Measurements from ENCODE around the gene NAPEPLD. TPM values are rescaled to one million over a fixed set of nuclear protein-coding genes. Genes with fewer than 3 reads are reported as not detected.
"Not testable (repeated sequence)": the region's sequence is repeated elsewhere in the genome, so short reads cannot be mapped to it uniquely, and the experiment has no call there.

Gene NAPEPLD
- polyA plus RNA-seq, 1 donor (not counting 4 experiments of a cell fraction or from before 2014, with no cell fraction given) = 3.8 TPM

DNA sequence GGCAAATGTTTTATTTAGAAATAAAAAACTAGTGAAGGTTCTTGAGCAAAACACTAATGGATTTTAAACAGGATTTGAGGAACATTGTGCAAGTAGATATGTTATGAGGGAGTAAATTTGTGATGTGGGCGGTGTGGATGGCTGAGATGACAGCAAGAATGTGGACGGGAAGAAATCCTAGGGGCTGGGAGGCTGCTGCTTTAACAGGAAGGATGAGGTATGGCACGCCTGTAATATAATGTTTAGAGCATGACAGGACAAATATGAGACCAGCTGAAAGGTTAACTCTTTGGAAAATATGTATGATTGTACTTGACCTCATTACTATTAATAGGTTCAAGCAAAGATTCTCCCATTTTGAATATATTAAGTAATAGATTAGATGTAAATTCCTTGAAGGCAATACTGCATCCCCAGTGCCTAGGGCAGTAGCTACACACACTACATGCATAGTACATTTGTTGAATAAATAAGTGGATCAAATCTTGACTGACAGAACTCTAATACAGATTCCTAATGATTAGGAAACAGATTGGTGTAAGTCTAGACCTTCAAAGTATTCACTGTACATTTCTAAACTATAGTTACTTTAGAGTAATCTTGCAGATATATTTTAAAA lies 13.2 kb upstream of the NAPEPLD start:
- H3K4me2 ChIP-seq (ENCODE audit: control insufficient read depth, extremely low read depth, insufficient read depth, low read depth, low read length); H2AFZ ChIP-seq (ENCODE audit: control insufficient read depth, low read length); H3K4me3 ChIP-seq (ENCODE audit: control insufficient read depth in 2 of 3, extremely low read depth in 1 of 3, insufficient read depth in 2 of 3, low read depth in 1 of 3, low read length in 3 of 3); H3K27me3 ChIP-seq (ENCODE audit: control insufficient read depth, extremely low read depth, insufficient read depth, low read length); H3K9me1 ChIP-seq (ENCODE audit: control insufficient read depth, extremely low read depth, insufficient read depth, low read length); H3K36me3 ChIP-seq (ENCODE audit: control insufficient read depth in 2 of 2, extremely low read depth in 1 of 2, insufficient read depth in 2 of 2, low read length in 2 of 2); dilution Hi-C loops (cut with MboI; ENCODE audit: extremely low pct_ligation_motif_present, low sequenced_read_pairs); H3K27ac ChIP-seq (ENCODE audit: control insufficient read depth, insufficient read depth, low read length); FAIRE-seq; H4K20me1 ChIP-seq (ENCODE audit: control insufficient read depth, extremely low read depth, insufficient read depth, low read length); H3K9ac ChIP-seq (ENCODE audit: control insufficient read depth, extremely low read depth, insufficient read depth, low read length); DNase-seq (ENCODE audit: low read depth, low spot score); H3K9me3 ChIP-seq (ENCODE audit: control insufficient read depth, low read depth, low read length); H3K4me1 ChIP-seq (ENCODE audit: control insufficient read depth, extremely low read depth, insufficient read depth, low read length); H3K79me2 ChIP-seq (ENCODE audit: control insufficient read depth, insufficient read depth, low read length): not testable (repeated sequence)

- H3K9ac ChIP-seq (ENCODE audit: control insufficient read depth, extremely low read depth, insufficient read depth, low read length); H3K27me3 ChIP-seq (ENCODE audit: control insufficient read depth, extremely low read depth, insufficient read depth, low read length); H2AFZ ChIP-seq (ENCODE audit: control insufficient read depth, low read length); FAIRE-seq; H3K4me2 ChIP-seq (ENCODE audit: control insufficient read depth, extremely low read depth, insufficient read depth, low read depth, low read length); dilution Hi-C loops (cut with MboI; ENCODE audit: extremely low pct_ligation_motif_present, low sequenced_read_pairs); H3K9me1 ChIP-seq (ENCODE audit: control insufficient read depth, extremely low read depth, insufficient read depth, low read length); DNase-seq (ENCODE audit: low read depth, low spot score); H4K20me1 ChIP-seq (ENCODE audit: control insufficient read depth, extremely low read depth, insufficient read depth, low read length); H3K36me3 ChIP-seq (ENCODE audit: control insufficient read depth in 2 of 2, extremely low read depth in 1 of 2, insufficient read depth in 2 of 2, low read length in 2 of 2); H3K79me2 ChIP-seq (ENCODE audit: control insufficient read depth, insufficient read depth, low read length); H3K4me1 ChIP-seq (ENCODE audit: control insufficient read depth, extremely low read depth, insufficient read depth, low read length); H3K27ac ChIP-seq (ENCODE audit: control insufficient read depth, insufficient read depth, low read length); H3K4me3 ChIP-seq (ENCODE audit: control insufficient read depth in 2 of 3, extremely low read depth in 1 of 3, insufficient read depth in 2 of 3, low read depth in 1 of 3, low read length in 3 of 3); H3K9me3 ChIP-seq (ENCODE audit: control insufficient read depth, low read depth, low read length): not testable (repeated sequence)
Observed at GRCh38 chr7:103159072-103159471, 10.2 kb upstream of the NAPEPLD start.

- H3K9me1 ChIP-seq (ENCODE audit: control insufficient read depth, extremely low read depth, insufficient read depth, low read length); H3K9ac ChIP-seq (ENCODE audit: control insufficient read depth, extremely low read depth, insufficient read depth, low read length); H3K27ac ChIP-seq (ENCODE audit: control insufficient read depth, insufficient read depth, low read length); DNase-seq (ENCODE audit: low read depth, low spot score); H3K36me3 ChIP-seq (ENCODE audit: control insufficient read depth in 2 of 2, extremely low read depth in 1 of 2, insufficient read depth in 2 of 2, low read length in 2 of 2); H3K4me2 ChIP-seq (ENCODE audit: control insufficient read depth, extremely low read depth, insufficient read depth, low read depth, low read length); H3K27me3 ChIP-seq (ENCODE audit: control insufficient read depth, extremely low read depth, insufficient read depth, low read length); FAIRE-seq; H2AFZ ChIP-seq (ENCODE audit: control insufficient read depth, low read length); dilution Hi-C loops (cut with MboI; ENCODE audit: extremely low pct_ligation_motif_present, low sequenced_read_pairs); H3K79me2 ChIP-seq (ENCODE audit: control insufficient read depth, insufficient read depth, low read length); H3K4me3 ChIP-seq (ENCODE audit: control insufficient read depth in 2 of 3, extremely low read depth in 1 of 3, insufficient read depth in 2 of 3, low read depth in 1 of 3, low read length in 3 of 3); H4K20me1 ChIP-seq (ENCODE audit: control insufficient read depth, extremely low read depth, insufficient read depth, low read length); H3K9me3 ChIP-seq (ENCODE audit: control insufficient read depth, low read depth, low read length); H3K4me1 ChIP-seq (ENCODE audit: control insufficient read depth, extremely low read depth, insufficient read depth, low read length): not testable (repeated sequence)
Observed at GRCh38 chr7:103155331-103156024, 6.6 kb upstream of the NAPEPLD start.
